Activated CD8-positive, alpha-beta memory T cell treated with anti-CD3 and anti-CD28 coated beads for 4 hours (primary cell): ENCODE results near the gene RAPGEF2.

Source experiments
- DNase-seq, 2 donors: peaks; one replicate each; pipeline ENCODE4 v3.0.0-alpha.2; 2020; ENCODE audit warnings: low read depth in 2 of 2

Gene RAPGEF2

GRCh38 chr4:159401791-159402380, 299.0 kb downstream of the RAPGEF2 start:
- no peak for DNase-seq
